Measurements from ENCODE around the gene ARL8B.

DNA sequence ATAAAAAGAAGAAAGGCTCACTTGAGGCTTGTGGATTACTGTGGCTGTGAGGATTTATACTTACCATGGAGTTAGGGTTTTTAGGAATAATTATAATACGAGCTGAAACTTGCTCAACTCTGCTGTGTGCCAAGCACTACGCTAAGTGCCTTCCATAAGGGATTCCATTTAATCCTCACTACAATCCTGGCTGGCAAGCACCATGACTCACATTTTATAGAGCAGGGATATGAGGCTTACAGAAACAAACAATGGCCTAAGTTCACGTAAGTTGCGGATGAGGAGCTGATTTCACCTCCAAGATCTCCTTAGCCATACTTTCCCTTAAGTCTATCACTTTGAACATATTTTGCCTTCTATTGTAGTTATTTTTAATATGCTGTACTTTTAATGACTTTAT, 43.9 kb upstream of the ARL8B start:
- TF ChIP-seq, protein P1, sequence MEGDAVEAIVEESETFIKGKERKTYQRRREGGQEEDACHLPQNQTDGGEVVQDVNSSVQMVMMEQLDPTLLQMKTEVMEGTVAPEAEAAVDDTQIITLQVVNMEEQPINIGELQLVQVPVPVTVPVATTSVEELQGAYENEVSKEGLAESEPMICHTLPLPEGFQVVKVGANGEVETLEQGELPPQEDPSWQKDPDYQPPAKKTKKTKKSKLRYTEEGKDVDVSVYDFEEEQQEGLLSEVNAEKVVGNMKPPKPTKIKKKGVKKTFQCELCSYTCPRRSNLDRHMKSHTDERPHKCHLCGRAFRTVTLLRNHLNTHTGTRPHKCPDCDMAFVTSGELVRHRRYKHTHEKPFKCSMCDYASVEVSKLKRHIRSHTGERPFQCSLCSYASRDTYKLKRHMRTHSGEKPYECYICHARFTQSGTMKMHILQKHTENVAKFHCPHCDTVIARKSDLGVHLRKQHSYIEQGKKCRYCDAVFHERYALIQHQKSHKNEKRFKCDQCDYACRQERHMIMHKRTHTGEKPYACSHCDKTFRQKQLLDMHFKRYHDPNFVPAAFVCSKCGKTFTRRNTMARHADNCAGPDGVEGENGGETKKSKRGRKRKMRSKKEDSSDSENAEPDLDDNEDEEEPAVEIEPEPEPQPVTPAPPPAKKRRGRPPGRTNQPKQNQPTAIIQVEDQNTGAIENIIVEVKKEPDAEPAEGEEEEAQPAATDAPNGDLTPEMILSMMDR (conservative IDR thresholded peaks at IDR 0.05 in 1 of 2, IDR thresholded peaks at IDR 0.05 in 1 of 2; ENCODE audit: extremely low read depth in 1 of 2, insufficient read depth in 1 of 2, low read depth in 1 of 2, low read length in 2 of 2) = no peak
- no peak for TF ChIP-seq EZH2 (IDR thresholded peaks at IDR 0.05; ENCODE audit: borderline replicate concordance, low read length)
